Adrenal gland (tissue), 5 donors: ENCODE measurements around the gene CSNK1E.

ENCODE experiments used
- CTCF ChIP-seq, 6 experiments: fragments of 450-650 bp in 4 of 6; fragments of 200-600 bp in 2 of 6; sonication (generic) in 1 of 6; IDR thresholded peaks; 1 replicate in 5 of 6; 2 replicates in 1 of 6; pipeline versions ENCODE4 v1.5.1 to v1.8.0; 2016 to 2021; ENCODE audit warnings: antibody characterized with exemption in 6 of 6, mild to moderate bottlenecking in 2 of 6, moderate library complexity in 1 of 6
- POLR2A ChIP-seq, 2 donors: fragments of 450-650 bp; IDR thresholded peaks; one replicate each; pipeline ENCODE4 v1.6.1; 2017; ENCODE audit warnings: antibody characterized with exemption in 2 of 2, mild to moderate bottlenecking in 2 of 2, moderate library complexity in 1 of 2
- donor health status: DM: no; HTN: no; CAD: no.

GRCh38 chr22:38325587-38325986, 8.4 kb upstream of the CSNK1E start:
- TF ChIP-seq CTCF (IDR thresholded peaks at IDR 0.05) = no peak
- no peak for TF ChIP-seq POLR2A (IDR thresholded peaks at IDR 0.05)
